Activated naive CD4-positive, alpha-beta T cell treated with anti-CD3 and anti-CD28 coated beads, Interleukin-2, amount 50 U/mL, for 24 hours (primary cell): ENCODE measurements around the gene FBLN2.
"Not testable (repeated sequence)": the region's sequence is repeated elsewhere in the genome, so short reads cannot be mapped to it uniquely, and the experiment has no call there.

Experiments
- H3K27ac Mint-ChIP-seq: one replicate; pipeline ENCODE4 v1.8.0; 2021; ENCODE audit warnings: mild to moderate bottlenecking, mixed read lengths
- H3K27me3 Mint-ChIP-seq: one replicate; pipeline ENCODE4 v1.8.0; 2021; ENCODE audit warnings: mixed read lengths
- H3K36me3 Mint-ChIP-seq: one replicate; pipeline ENCODE4 v1.8.0; 2021; ENCODE audit warnings: mixed read lengths
- H3K4me1 Mint-ChIP-seq: one replicate; pipeline ENCODE4 v1.8.0; 2021; ENCODE audit warnings: mixed read lengths
- H3K4me3 Mint-ChIP-seq: one replicate; pipeline ENCODE4 v1.8.0; 2021; ENCODE audit warnings: mild to moderate bottlenecking, mixed read lengths
- H3K9me3 Mint-ChIP-seq: one replicate; pipeline ENCODE4 v1.8.0; 2021; ENCODE audit warnings: mixed read lengths

The FBLN2 gene

GRCh38 chr3:13549623-13550422, 898 bp downstream of the FBLN2 start:
- Mint-ChIP-seq H3K27me3 (peaks cover 24% of the 10 kb centered on the region), H3K27ac (no peak overlapping the region), H3K4me3 (peak overlapping the region; percentile 75), H3K4me1 (peaks cover 18% of the 10 kb centered on the region), H3K36me3 (no peaks in the 10 kb centered on the region), H3K9me3 (no peaks in the 10 kb centered on the region)

GRCh38 chr3:13550423-13550690, 1.4 kb downstream of the FBLN2 start:
- Mint-ChIP-seq H3K9me3 (no peaks in the 10 kb centered on the region), H3K27ac (no peak overlapping the region), H3K27me3 (peaks cover 21% of the 10 kb centered on the region), H3K4me1 (peaks cover 12% of the 10 kb centered on the region), H3K36me3 (no peaks in the 10 kb centered on the region), H3K4me3 (no peak overlapping the region)

GRCh38 chr3:13550791-13551360, 2.0 kb downstream of the FBLN2 start:
- H3K4me3 Mint-ChIP-seq = peak overlapping the region; percentile 44
- peaks cover 21% of the 10 kb centered on the region for H3K27me3 Mint-ChIP-seq
- H3K27ac Mint-ChIP-seq = no peak overlapping the region
- peaks cover 10% of the 10 kb centered on the region for H3K4me1 Mint-ChIP-seq
- H3K36me3 Mint-ChIP-seq = no peaks in the 10 kb centered on the region
- H3K9me3 Mint-ChIP-seq = no peaks in the 10 kb centered on the region

GRCh38 chr3:13552857-13553652, 4.1 kb downstream of the FBLN2 start:
- Mint-ChIP-seq H3K4me1 (peaks cover 9% of the 10 kb centered on the region), H3K36me3 (no peaks in the 10 kb centered on the region), H3K27me3 (peaks cover 20% of the 10 kb centered on the region), H3K9me3 (no peaks in the 10 kb centered on the region), H3K4me3 (no peak overlapping the region), H3K27ac (no peak overlapping the region)

- H3K27ac Mint-ChIP-seq = no peak overlapping the region
- H3K27me3 Mint-ChIP-seq = peaks cover 16% of the 10 kb centered on the region
- no peaks in the 10 kb centered on the region for H3K9me3 Mint-ChIP-seq
- H3K36me3 Mint-ChIP-seq = no peaks in the 10 kb centered on the region
- no peak overlapping the region for H3K4me3 Mint-ChIP-seq
- H3K4me1 Mint-ChIP-seq = peaks cover 5% of the 10 kb centered on the region
Observed at GRCh38 chr3:13553686-13554085, 4.8 kb downstream of the FBLN2 start.

- Mint-ChIP-seq H3K4me3 (no peak overlapping the region), H3K27ac (no peak overlapping the region), H3K27me3 (peaks cover 8% of the 10 kb centered on the region), H3K36me3 (no peaks in the 10 kb centered on the region), H3K9me3 (no peaks in the 10 kb centered on the region), H3K4me1 (no peaks in the 10 kb centered on the region)
Observed at GRCh38 chr3:13555753-13556152, 6.8 kb downstream of the FBLN2 start.

GRCh38 chr3:13556207-13556606, 7.3 kb downstream of the FBLN2 start:
- Mint-ChIP-seq H3K9me3 (no peaks in the 10 kb centered on the region), H3K27ac (no peak overlapping the region), H3K27me3 (peaks cover 8% of the 10 kb centered on the region), H3K36me3 (no peaks in the 10 kb centered on the region), H3K4me1 (no peaks in the 10 kb centered on the region), H3K4me3 (no peak overlapping the region)

- Mint-ChIP-seq H3K4me3 (no peak overlapping the region), H3K4me1 (no peaks in the 10 kb centered on the region), H3K36me3 (no peaks in the 10 kb centered on the region), H3K9me3 (no peaks in the 10 kb centered on the region), H3K27ac (no peak overlapping the region), H3K27me3 (peaks cover 6% of the 10 kb centered on the region)
Observed at GRCh38 chr3:13556917-13557316, 8.0 kb downstream of the FBLN2 start.

GRCh38 chr3:13557417-13557816, 8.5 kb downstream of the FBLN2 start:
- Mint-ChIP-seq H3K27me3 (peaks cover 3% of the 10 kb centered on the region), H3K27ac (no peak overlapping the region), H3K4me1 (no peaks in the 10 kb centered on the region), H3K36me3 (no peaks in the 10 kb centered on the region), H3K9me3 (no peaks in the 10 kb centered on the region), H3K4me3 (no peak overlapping the region)

GRCh38 chr3:13557926-13558325, 9.0 kb downstream of the FBLN2 start:
- H3K36me3 Mint-ChIP-seq = no peaks in the 10 kb centered on the region
- H3K27me3 Mint-ChIP-seq = peaks cover 3% of the 10 kb centered on the region
- no peak overlapping the region for H3K4me3 Mint-ChIP-seq
- no peaks in the 10 kb centered on the region for H3K9me3 Mint-ChIP-seq
- no peaks in the 10 kb centered on the region for H3K4me1 Mint-ChIP-seq
- no peak overlapping the region for H3K27ac Mint-ChIP-seq

GRCh38 chr3:13558651-13559050, 9.7 kb downstream of the FBLN2 start:
- H3K27ac Mint-ChIP-seq = no peak overlapping the region

GRCh38 chr3:13559764-13560525, 11.0 kb downstream of the FBLN2 start:
- Mint-ChIP-seq H3K9me3 (no peaks in the 10 kb centered on the region), H3K27me3 (no peaks in the 10 kb centered on the region), H3K27ac (no peak overlapping the region), H3K4me3 (no peak overlapping the region), H3K4me1 (no peaks in the 10 kb centered on the region), H3K36me3 (no peaks in the 10 kb centered on the region)

More at GRCh38 chr3:13558651-13559050, 9.7 kb downstream of the FBLN2 start:
- no peaks in the 10 kb centered on the region for H3K36me3 Mint-ChIP-seq
- no peak overlapping the region for H3K4me3 Mint-ChIP-seq
- no peaks in the 10 kb centered on the region for H3K4me1 Mint-ChIP-seq
- peaks cover 3% of the 10 kb centered on the region for H3K27me3 Mint-ChIP-seq
- H3K9me3 Mint-ChIP-seq = no peaks in the 10 kb centered on the region

- no peaks in the 10 kb centered on the region for H3K9me3 Mint-ChIP-seq
- no peaks in the 10 kb centered on the region for H3K4me1 Mint-ChIP-seq
- no peaks in the 10 kb centered on the region for H3K36me3 Mint-ChIP-seq
- no peak overlapping the region for H3K4me3 Mint-ChIP-seq
- H3K27ac Mint-ChIP-seq = no peak overlapping the region
- no peaks in the 10 kb centered on the region for H3K27me3 Mint-ChIP-seq
Observed at GRCh38 chr3:13561376-13561775, 12.5 kb downstream of the FBLN2 start.

GRCh38 chr3:13561967-13562366, 13.0 kb downstream of the FBLN2 start:
- Mint-ChIP-seq H3K4me1 (no peaks in the 10 kb centered on the region), H3K9me3 (no peaks in the 10 kb centered on the region), H3K27ac (no peak overlapping the region), H3K4me3 (no peak overlapping the region), H3K27me3 (no peaks in the 10 kb centered on the region), H3K36me3 (no peaks in the 10 kb centered on the region)

- not testable (repeated sequence) for H3K27me3 Mint-ChIP-seq, H3K9me3 Mint-ChIP-seq, H3K4me1 Mint-ChIP-seq, H3K36me3 Mint-ChIP-seq, H3K27ac Mint-ChIP-seq, H3K4me3 Mint-ChIP-seq
Observed at GRCh38 chr3:13562421-13562820, 13.5 kb downstream of the FBLN2 start.

- Mint-ChIP-seq H3K27me3 (no peaks in the 10 kb centered on the region), H3K4me1 (no peaks in the 10 kb centered on the region), H3K4me3 (no peak overlapping the region), H3K36me3 (no peaks in the 10 kb centered on the region), H3K27ac (no peak overlapping the region), H3K9me3 (no peaks in the 10 kb centered on the region)
Observed at GRCh38 chr3:13563321-13563720, 14.4 kb downstream of the FBLN2 start.
